Activated CD4-positive, alpha-beta T cell treated with anti-CD3 and anti-CD28 coated beads, Interleukin-2, amount 50 U/mL, for 1 hour (primary cell): ENCODE results near the gene GOLGA2.

ENCODE experiments used
- DNase-seq: peaks from one replicate; pipeline ENCODE4 v3.0.0-alpha.2; 2020

GOLGA2 gene

GRCh38 chr9:128275198-128276007, at the start of gene GOLGA2:
TSS of gene GOLGA2 (minus strand) at chr9:128276007. CDS start at chr9:128275976, 31 bp downstream.
- DNase-seq, result no peak

GRCh38 chr9:128324401-128324800, 48.6 kb upstream of the GOLGA2 start:
- DNase-seq, result no peak

GRCh38 chr9:128323791-128324190, 48.0 kb upstream of the GOLGA2 start:
- no peak for DNase-seq

GRCh38 chr9:128323212-128323730, 47.5 kb upstream of the GOLGA2 start:
- DNase-seq, result no peak

- peak; percentile 89 for DNase-seq
These were observed 46.8 kb upstream of the GOLGA2 start, which contains the start of the genes COQ4 and TRUB2 for GRCh38 chr9:128322404-128323211. TSS of gene COQ4 (plus strand) at chr9:128322839. CDS start at chr9:128322859, 20 bp downstream. TSS of gene TRUB2 (minus strand) at chr9:128322447. CDS start at chr9:128322408, 39 bp downstream.

GRCh38 chr9:128321879-128322403, 46.1 kb upstream of the GOLGA2 start:
- DNase-seq, result no peak

- DNase-seq, result no peak
These were observed 45.5 kb upstream of the GOLGA2 start for GRCh38 chr9:128321343-128321742.

- no peak for DNase-seq
These were observed 41.8 kb upstream of the GOLGA2 start for GRCh38 chr9:128317629-128318028.

- DNase-seq, result no peak
These were observed 40.6 kb upstream of the GOLGA2 start for GRCh38 chr9:128316421-128316820.

- no peak for DNase-seq
These were observed 38.9 kb upstream of the GOLGA2 start for GRCh38 chr9:128314697-128315096.

GRCh38 chr9:128310461-128310860, 34.7 kb upstream of the GOLGA2 start:
- no peak for DNase-seq

- no peak for DNase-seq
These were observed 33.7 kb upstream of the GOLGA2 start for GRCh38 chr9:128309551-128309950.

GRCh38 chr9:128304971-128305288, 29.1 kb upstream of the GOLGA2 start:
- DNase-seq, result no peak

- no peak for DNase-seq
These were observed 28.5 kb upstream of the GOLGA2 start for GRCh38 chr9:128304136-128304970.

GRCh38 chr9:128298535-128299482, 23.0 kb upstream of the GOLGA2 start:
- no peak for DNase-seq

- no peak for DNase-seq
These were observed 21.5 kb upstream of the GOLGA2 start for GRCh38 chr9:128297221-128297773.

GRCh38 chr9:128296340-128297220, 20.8 kb upstream of the GOLGA2 start:
- DNase-seq, result no peak

- no peak for DNase-seq
These were observed 18.3 kb upstream of the GOLGA2 start for GRCh38 chr9:128294142-128294541.

- DNase-seq, result no peak
These were observed 17.3 kb upstream of the GOLGA2 start for GRCh38 chr9:128293091-128293490.

- no peak for DNase-seq
These were observed 16.2 kb upstream of the GOLGA2 start for GRCh38 chr9:128292009-128292408.
